ENCODE measurements around the gene GINM1. TPM values are rescaled to one million over a fixed set of nuclear protein-coding genes. Genes with fewer than 3 reads are reported as not detected.

The GINM1 gene
- polyA plus RNA-seq, 1 of the 3 experiments (the other 2 are of a cell fraction), result 24.4 TPM

DNA sequence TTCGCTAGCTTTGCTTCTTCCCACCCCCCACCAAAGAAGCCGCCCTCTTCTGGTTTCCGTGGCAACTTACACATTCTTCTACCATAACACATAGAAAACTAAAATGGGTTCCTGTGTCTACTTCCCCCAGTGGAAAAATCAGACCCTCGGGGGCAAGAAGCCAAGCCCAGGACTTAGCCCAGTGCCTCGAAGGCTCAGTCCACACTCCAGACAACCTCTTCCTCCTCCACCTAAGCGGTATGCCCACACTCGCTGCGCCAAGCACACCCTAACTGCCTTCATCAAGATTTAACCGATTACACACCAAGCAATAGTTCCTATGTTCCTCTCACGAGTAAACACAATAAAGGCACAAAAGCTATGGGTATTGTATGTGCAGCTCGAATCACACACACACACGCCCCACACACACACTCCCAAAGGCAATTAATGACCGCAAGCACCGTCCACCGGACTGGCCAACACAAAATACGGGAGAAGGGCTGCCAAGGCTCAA lies 20.9 kb upstream of the GINM1 start:
- Histone ChIP-seq H3K4me2 (peak overlapping the region; percentile 78), H3K79me2 (ENCODE audit: insufficient read depth) (peaks cover 54% of the 10 kb centered on the region), H3K36me3 (replicated peaks in 1 of 2; ENCODE audit: control insufficient read depth in 1 of 2, insufficient read depth in 2 of 2, low read length in 1 of 2) (peaks cover 5 to 13% of the 10 kb centered on the region in 2 experiments), H3K4me1 (ENCODE audit: control insufficient read depth in 1 of 2, insufficient read depth in 2 of 2, low read depth in 1 of 2, low read length in 1 of 2) (peaks cover 6 to 12% of the 10 kb centered on the region in 2 experiments; a peak in 3 of 4 replicates), H3K9ac (peak overlapping the region; percentile 100), H3F3A (replicated peaks; ENCODE audit: insufficient read depth) (peaks cover 17% of the 10 kb centered on the region), H3K9me2 (no peaks in the 10 kb centered on the region), H3K27me3 (ENCODE audit: insufficient read depth) (no peaks in the 10 kb centered on the region), H3K27ac (ENCODE audit: low read depth in 2 of 2, low read length in 1 of 2) (peak overlapping the region; percentile 84 to 99), H3K4me3 (ENCODE audit: low read depth in 2 of 2, low read length in 1 of 2) (peak overlapping the region; percentile 92 to 100), H2AFZ (ENCODE audit: low read depth) (peak overlapping the region; percentile 80; the same call in 1 of the 2 replicates), H3K9me3 (no peaks in the 10 kb centered on the region), H4K20me1 (ENCODE audit: insufficient read depth) (peaks cover 29% of the 10 kb centered on the region)
- no peak for TF ChIP-seq RAD21 (IDR thresholded peaks at IDR 0.05; ENCODE audit: low read length)
- no peak for TF ChIP-seq FOXJ3 (CRISPR knock-in tag; IDR thresholded peaks at IDR 0.05)
- TF ChIP-seq TAF1 (IDR thresholded peaks at IDR 0.05; ENCODE audit: borderline replicate concordance, low read depth, low read length), result no peak
- TF ChIP-seq YY1 (IDR thresholded peaks at IDR 0.05; ENCODE audit: low read depth), result no peak
- no peak for TF ChIP-seq GATA2 (CRISPR knock-in tag; IDR thresholded peaks at IDR 0.05)
- no peak for TF ChIP-seq CHD2 (IDR thresholded peaks at IDR 0.05; ENCODE audit: low read length, partially characterized antibody)
- ChIA-PET CTCF (interaction anchor here (0.5 to 3.5 kb wide), 24 partner anchors 9 to 517 kb away, joined by 3 to 17 read pairs (median 3); no protein-coding TSS in a partner anchor), POLR2A (interaction anchor here (0.6 to 1.4 kb wide), 2 partner anchors 20 to 42 kb away, joined by 3 read pairs; partner anchors contain the start of gene GINM1)
- DNase-seq, result peak; percentile 43
- 0% methylated on average over 16 of the region's 16 CpGs for WGBS (ENCODE audit: low lambda C conversion rate)

DNA sequence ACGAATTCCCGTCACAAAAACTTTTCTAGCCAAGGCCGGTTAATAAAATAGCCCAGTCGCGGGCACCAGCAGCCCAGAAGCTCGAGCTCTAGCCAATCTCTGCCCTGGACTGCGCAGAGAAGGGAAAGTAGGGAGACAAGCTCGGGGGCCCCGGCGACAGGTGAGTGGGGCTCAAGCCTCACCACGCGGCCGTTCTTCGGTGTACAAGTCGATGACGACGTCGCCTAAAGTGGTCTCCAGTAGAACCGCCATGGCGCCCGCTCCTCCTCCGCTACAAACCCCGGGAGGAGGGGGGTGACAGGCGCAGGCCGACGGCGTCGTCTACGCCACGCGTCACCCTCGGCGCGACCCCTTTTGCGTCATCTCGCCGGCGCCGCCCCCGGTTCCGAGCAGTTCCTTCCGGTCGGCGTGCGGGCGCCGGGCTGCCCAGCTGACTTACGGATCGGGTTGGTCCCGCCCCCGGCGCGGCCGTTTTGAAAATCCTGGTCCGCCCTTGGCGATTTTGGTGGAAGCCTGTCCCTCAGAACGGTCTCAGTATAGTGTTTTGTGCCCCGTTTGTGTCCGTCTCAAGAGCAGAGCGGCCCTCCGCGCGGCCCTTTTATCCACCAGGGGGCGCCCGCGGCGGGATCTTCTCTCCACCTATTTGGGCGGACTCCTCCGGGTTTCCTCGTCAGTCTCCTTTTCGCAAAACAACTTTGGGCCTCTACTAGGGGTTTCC lies 20.3 kb upstream of the GINM1 start, which contains the start of gene PPIL4:
Gene PPIL4, minus strand, starts transcription at position 290 of the 718 bp plus-strand sequence. Its CDS starts 38 bp downstream, at position 252.
- Histone ChIP-seq H3F3A (replicated peaks; ENCODE audit: insufficient read depth) (peaks cover 17% of the 10 kb centered on the region), H2AFZ (ENCODE audit: low read depth) (peak within 1 kb of the TSS; percentile 96), H4K20me1 (ENCODE audit: insufficient read depth) (peaks cover 29% of the 10 kb centered on the region), H3K79me2 (ENCODE audit: insufficient read depth) (peaks cover 49% of the 10 kb centered on the region), H3K36me3 (replicated peaks in 1 of 2; ENCODE audit: control insufficient read depth in 1 of 2, insufficient read depth in 2 of 2, low read length in 1 of 2) (peaks cover under 1 to 8% of the 10 kb centered on the region in 2 experiments), H3K4me3 (ENCODE audit: low read depth in 2 of 2, low read length in 1 of 2) (peak within 1 kb of the TSS; percentile 92 to 100), H3K4me1 (ENCODE audit: control insufficient read depth in 1 of 2, insufficient read depth in 2 of 2, low read depth in 1 of 2, low read length in 1 of 2) (peaks cover 6 to 12% of the 10 kb centered on the region in 2 experiments; a peak in 3 of 4 replicates), H3K4me2 (peak within 1 kb of the TSS; percentile 78), H3K9me3 (no peaks in the 10 kb centered on the region), H3K27ac (ENCODE audit: low read depth in 2 of 2, low read length in 1 of 2) (peak within 1 kb of the TSS; percentile 93 to 99), H3K27me3 (ENCODE audit: insufficient read depth) (no peaks in the 10 kb centered on the region), H3K9me2 (no peaks in the 10 kb centered on the region), H3K9ac (peak within 1 kb of the TSS; percentile 100)
- peak; percentile 96 for DNase-seq
- WGBS (ENCODE audit: low lambda C conversion rate), result under 1% methylated on average over 27 of the region's 71 CpGs
- CTCF ChIA-PET, result interaction anchor here (0.5 to 3.5 kb wide), 23 partner anchors 9 to 517 kb away, joined by 3 to 17 read pairs (median 3); no protein-coding TSS in a partner anchor
- POLR2A ChIA-PET, result interaction anchor here (0.6 to 1.4 kb wide), 3 partner anchors 20 to 353 kb away, joined by 3 read pairs; partner anchors contain the start of gene GINM1
- TF ChIP-seq, protein P1, sequence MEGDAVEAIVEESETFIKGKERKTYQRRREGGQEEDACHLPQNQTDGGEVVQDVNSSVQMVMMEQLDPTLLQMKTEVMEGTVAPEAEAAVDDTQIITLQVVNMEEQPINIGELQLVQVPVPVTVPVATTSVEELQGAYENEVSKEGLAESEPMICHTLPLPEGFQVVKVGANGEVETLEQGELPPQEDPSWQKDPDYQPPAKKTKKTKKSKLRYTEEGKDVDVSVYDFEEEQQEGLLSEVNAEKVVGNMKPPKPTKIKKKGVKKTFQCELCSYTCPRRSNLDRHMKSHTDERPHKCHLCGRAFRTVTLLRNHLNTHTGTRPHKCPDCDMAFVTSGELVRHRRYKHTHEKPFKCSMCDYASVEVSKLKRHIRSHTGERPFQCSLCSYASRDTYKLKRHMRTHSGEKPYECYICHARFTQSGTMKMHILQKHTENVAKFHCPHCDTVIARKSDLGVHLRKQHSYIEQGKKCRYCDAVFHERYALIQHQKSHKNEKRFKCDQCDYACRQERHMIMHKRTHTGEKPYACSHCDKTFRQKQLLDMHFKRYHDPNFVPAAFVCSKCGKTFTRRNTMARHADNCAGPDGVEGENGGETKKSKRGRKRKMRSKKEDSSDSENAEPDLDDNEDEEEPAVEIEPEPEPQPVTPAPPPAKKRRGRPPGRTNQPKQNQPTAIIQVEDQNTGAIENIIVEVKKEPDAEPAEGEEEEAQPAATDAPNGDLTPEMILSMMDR (IDR thresholded peaks at IDR 0.05), result peak; percentile 94
- TF ChIP-seq, protein P2, sequence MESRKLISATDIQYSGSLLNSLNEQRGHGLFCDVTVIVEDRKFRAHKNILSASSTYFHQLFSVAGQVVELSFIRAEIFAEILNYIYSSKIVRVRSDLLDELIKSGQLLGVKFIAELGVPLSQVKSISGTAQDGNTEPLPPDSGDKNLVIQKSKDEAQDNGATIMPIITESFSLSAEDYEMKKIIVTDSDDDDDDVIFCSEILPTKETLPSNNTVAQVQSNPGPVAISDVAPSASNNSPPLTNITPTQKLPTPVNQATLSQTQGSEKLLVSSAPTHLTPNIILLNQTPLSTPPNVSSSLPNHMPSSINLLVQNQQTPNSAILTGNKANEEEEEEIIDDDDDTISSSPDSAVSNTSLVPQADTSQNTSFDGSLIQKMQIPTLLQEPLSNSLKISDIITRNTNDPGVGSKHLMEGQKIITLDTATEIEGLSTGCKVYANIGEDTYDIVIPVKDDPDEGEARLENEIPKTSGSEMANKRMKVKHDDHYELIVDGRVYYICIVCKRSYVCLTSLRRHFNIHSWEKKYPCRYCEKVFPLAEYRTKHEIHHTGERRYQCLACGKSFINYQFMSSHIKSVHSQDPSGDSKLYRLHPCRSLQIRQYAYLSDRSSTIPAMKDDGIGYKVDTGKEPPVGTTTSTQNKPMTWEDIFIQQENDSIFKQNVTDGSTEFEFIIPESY (IDR thresholded peaks at IDR 0.05; ENCODE audit: borderline replicate concordance, low read depth), result 0 out of 2 replicates have a peak, but pooled peaks have one; percentile 43
- TF ChIP-seq SMC3 (IDR thresholded peaks at IDR 0.05; ENCODE audit: low read depth, low read length) (no peak; the same call in 1 of the 2 replicates), MAX (IDR thresholded peaks at IDR 0.05; ENCODE audit: low read depth) (peak; percentile 54), EP300 (IDR thresholded peaks at IDR 0.05; ENCODE audit: borderline replicate concordance in 1 of 2, low read depth in 1 of 2, low read length in 1 of 2) (no peak; a peak in 1 of 4 replicates), RCOR1 (IDR thresholded peaks at IDR 0.05; ENCODE audit: low read length) (0 out of 2 replicates have a peak, but pooled peaks have one; percentile 38), POLR2AphosphoS5 (IDR thresholded peaks at IDR 0.05; ENCODE audit: low read depth, low read length) (peak; percentile 67; the same call in 1 of the 2 replicates), GABPA (IDR thresholded peaks at IDR 0.05; ENCODE audit: low read depth) (peak; percentile 86), GATA2 (CRISPR knock-in tag; IDR thresholded peaks at IDR 0.05) (no peak), YY1 (IDR thresholded peaks at IDR 0.05; ENCODE audit: low read depth) (peak; percentile 84), NRF1 (IDR thresholded peaks at IDR 0.05; ENCODE audit: low read depth, low read length) (no peak), EZH2phosphoT487 (IDR thresholded peaks at IDR 0.05; ENCODE audit: borderline replicate concordance, low read depth) (no peak), PBX3 (IDR thresholded peaks at IDR 0.05) (no peak)
- TF ChIP-seq, protein P3, sequence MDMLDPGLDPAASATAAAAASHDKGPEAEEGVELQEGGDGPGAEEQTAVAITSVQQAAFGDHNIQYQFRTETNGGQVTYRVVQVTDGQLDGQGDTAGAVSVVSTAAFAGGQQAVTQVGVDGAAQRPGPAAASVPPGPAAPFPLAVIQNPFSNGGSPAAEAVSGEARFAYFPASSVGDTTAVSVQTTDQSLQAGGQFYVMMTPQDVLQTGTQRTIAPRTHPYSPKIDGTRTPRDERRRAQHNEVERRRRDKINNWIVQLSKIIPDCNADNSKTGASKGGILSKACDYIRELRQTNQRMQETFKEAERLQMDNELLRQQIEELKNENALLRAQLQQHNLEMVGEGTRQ (IDR thresholded peaks at IDR 0.05; ENCODE audit: borderline replicate concordance, low read depth, low read length), result peak; percentile 41; the same call in 1 of the 2 replicates

Data from SK-N-SH (cell line).